GM19372 (cell line): ENCODE results near the gene PBXIP1.

Experiments used
- ATAC-seq: cut with Tn5 transposase; IDR thresholded peaks from one replicate; pipeline ENCODE4 v1.9.1; 2021; ENCODE audit warnings: mild to moderate bottlenecking, low read depth, moderate library complexity; ENCODE audit not compliant: unreplicated experiment

PBXIP1 gene

DNA sequence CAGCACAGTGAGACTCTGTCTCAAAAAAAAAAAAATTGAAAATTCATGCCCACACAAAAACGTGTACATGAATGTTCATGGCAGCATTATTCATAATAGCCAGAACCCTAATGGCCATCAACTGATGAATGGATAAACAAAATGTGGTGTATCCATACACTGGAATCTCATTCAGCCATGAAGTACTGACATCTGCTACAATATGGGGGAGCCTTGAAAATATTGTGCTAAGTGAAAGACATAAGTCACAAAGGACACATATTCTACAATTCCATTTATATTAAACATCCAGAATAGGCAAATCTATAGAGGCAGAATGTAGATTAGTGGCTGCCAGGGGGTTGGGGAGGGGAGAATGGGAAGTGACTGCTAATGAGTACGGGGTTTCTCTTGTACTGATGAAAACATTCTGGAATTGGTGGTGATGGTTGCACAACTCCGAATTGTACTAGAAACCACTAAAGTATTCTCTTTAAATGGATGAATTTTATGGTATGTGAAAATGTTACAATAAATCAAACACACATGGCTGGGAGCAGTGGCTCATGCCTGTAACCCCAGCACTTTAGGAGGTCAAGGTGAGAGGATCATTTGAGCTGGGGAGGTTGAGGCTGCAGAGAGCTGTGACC lies 52.8 kb downstream of the PBXIP1 start:
- no peak for ATAC-seq

DNA sequence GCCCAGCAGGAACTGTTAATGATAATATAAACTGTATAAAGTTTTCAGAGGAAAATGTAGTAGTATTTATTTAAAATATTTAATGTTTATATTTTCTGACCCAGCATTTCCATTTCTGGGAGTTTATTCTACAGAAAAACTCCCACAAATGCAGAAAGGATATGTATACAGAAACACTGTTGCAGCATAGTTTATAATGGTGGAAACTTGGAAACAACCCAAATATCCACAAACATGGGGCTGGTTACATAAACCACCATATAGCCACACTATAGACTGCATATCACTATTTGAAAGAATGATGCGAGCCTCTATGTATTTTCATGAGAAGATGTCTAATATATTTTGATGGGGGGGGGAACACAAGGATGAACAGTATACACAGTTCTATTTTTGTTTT lies 54.3 kb downstream of the PBXIP1 start:
- ATAC-seq, result no peak

DNA sequence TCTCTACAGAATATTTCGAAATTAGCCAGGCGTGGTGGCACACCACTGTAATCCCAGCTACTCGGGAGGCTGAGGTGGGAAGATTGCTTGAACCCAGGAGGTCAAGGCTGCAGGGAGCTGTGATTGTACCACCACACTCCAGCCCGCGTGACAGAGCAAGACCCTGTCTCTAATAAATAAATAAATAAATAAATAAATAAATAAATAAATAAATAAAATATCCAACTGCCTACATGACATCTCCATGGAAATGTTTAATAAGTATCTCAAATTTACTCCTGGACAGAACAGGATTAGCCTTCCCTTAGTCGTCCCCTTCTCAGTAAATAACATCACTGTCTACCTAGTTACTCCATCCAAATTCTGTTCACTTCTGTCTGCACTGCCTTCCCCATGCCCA lies 56.9 kb downstream of the PBXIP1 start:
- no peak for ATAC-seq

DNA sequence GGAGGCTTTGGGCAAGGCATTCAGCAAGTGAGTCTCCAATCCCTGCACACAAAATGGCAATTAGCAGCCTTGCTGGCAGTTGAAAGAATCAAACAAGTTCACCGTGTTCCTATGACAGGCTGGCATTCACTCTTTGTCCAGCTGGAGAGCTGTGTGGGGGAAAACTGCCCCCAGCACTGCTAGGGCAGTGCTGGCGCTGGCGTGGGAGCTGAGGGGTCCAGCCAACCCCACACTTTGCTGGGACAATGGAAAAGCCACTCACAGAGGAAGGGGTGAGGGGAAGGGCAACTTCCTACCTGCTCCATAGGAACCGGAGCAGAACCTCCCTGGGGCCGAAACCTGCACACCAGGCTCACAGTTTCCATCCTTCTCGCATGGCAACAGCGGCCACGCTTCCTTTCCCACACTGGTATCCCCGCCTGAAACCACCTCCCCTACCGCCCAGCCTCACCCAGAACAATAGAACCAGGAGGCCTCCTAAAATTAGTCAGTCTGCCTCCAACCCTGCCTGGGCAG lies 59.1 kb downstream of the PBXIP1 start:
- no peak for ATAC-seq

DNA sequence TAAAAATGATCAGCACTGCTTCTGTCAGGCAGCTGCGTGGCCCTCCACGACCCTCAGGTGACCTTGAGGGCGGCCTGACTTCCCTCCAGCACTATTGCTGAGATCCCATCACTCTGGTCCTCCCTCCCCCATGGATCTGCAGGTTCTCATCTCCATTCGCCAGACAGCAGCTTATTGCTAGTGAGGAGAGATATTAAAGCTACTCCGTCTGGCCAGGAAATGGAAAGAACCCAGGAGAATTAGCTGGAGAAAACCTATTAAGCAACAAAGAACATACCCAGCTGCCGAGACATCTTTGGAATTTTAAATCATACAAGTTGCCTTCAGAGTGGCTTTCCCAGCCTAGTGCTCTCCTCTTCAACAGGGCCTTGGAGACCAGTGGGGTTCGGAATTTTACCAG lies 60.1 kb downstream of the PBXIP1 start:
- ATAC-seq, result no peak
